ENCODE data around the gene SND1.

DNA sequence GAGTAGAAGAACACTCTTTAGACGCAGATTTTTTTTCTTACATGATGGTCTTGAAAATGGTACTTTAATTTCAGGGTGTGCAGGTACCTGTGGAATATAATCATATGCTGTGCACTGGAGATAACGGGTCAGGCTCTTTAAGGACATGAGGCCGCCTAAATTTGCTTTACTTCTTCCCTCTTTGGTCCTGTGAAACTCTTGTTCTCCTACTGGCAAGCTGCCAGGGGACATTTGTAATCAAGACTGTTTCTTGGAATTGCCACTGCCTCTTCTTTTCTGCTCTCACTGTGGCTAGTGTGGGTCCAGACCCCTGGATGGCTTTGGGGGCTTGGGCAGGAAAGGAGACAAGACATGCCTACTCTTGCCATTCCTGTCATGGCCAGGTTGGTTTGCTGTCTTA lies 146.0 kb downstream of the SND1 start:
- TF ChIP-seq, protein P1, sequence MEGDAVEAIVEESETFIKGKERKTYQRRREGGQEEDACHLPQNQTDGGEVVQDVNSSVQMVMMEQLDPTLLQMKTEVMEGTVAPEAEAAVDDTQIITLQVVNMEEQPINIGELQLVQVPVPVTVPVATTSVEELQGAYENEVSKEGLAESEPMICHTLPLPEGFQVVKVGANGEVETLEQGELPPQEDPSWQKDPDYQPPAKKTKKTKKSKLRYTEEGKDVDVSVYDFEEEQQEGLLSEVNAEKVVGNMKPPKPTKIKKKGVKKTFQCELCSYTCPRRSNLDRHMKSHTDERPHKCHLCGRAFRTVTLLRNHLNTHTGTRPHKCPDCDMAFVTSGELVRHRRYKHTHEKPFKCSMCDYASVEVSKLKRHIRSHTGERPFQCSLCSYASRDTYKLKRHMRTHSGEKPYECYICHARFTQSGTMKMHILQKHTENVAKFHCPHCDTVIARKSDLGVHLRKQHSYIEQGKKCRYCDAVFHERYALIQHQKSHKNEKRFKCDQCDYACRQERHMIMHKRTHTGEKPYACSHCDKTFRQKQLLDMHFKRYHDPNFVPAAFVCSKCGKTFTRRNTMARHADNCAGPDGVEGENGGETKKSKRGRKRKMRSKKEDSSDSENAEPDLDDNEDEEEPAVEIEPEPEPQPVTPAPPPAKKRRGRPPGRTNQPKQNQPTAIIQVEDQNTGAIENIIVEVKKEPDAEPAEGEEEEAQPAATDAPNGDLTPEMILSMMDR (IDR thresholded peaks at IDR 0.05), result no peak
- no peak for TF ChIP-seq POLR2A (IDR thresholded peaks at IDR 0.05)
